HEK293 (cell line): ENCODE measurements around the gene KLHDC10.

Experiments
- CTCF ChIA-PET: fragments of 350-600 bp; formaldehyde crosslinking; extraction: SDS; loops from one replicate; lab custom pipeline; 2021; ENCODE audit warnings: antibody characterized with exemption; lab: Yijun Ruan, JAX
- POLR2A ChIA-PET: fragments of 300-600 bp; formaldehyde crosslinking; extraction: SDS; loops from one replicate; lab custom pipeline; 2020; ENCODE audit warnings: antibody characterized with exemption, inconsistent platforms; lab: Yijun Ruan, JAX
- H3K27ac ChIP-seq: fragments of 200-500 bp; sonication (Bioruptor generic); 2 replicates; pipeline ENCODE4 v1.5.1; 2014; ENCODE audit warnings: low read depth, low read length, control low read depth, inconsistent platforms; ENCODE audit errors: extremely low read depth
- H3K36me3 ChIP-seq, 2 experiments: fragments of 200-500 bp in 1 of 2; sonication (Bioruptor generic) in 1 of 2; 1 replicate in 1 of 2; 2 replicates in 1 of 2; pipeline ENCODE4 v1.5.1; 2014 to 2017; ENCODE audit warnings: inconsistent platforms in 2 of 2, low read length in 2 of 2; ENCODE audit not compliant: control insufficient read depth in 2 of 2, insufficient read depth in 1 of 2
- H3K4me1 ChIP-seq: fragments of 200-500 bp; sonication (Bioruptor generic); 2 replicates; pipeline ENCODE4 v1.5.1; 2014; ENCODE audit warnings: mild to moderate bottlenecking, low read length, inconsistent platforms; ENCODE audit not compliant: control insufficient read depth, insufficient read depth
- H3K4me3 ChIP-seq: 2 replicates; pipeline ENCODE4 v1.5.1; 2011; ENCODE audit warnings: low read depth, mild to moderate bottlenecking, control low read depth, low read length, moderate library complexity
- H3K9me3 ChIP-seq: fragments of 200-500 bp; sonication (Bioruptor generic); 2 replicates; pipeline ENCODE4 v1.5.1; 2014; ENCODE audit warnings: low read depth, low read length, inconsistent platforms; ENCODE audit not compliant: control insufficient read depth, insufficient read depth
- GLIS1 ChIP-seq: fragments of 450-650 bp; formaldehyde crosslinking; IDR thresholded peaks from 2 replicates; pipeline ENCODE4 v1.5.1; 2016; ENCODE audit warnings: missing biosample characterization, missing genetic modification characterization
- KLF1 ChIP-seq: fragments of 450-650 bp; formaldehyde crosslinking; IDR thresholded peaks from 2 replicates; pipeline ENCODE4 v1.5.1; 2016; ENCODE audit warnings: missing biosample characterization, missing genetic modification characterization
- PRDM6 ChIP-seq: fragments of 450-650 bp; formaldehyde crosslinking; IDR thresholded peaks from 2 replicates; pipeline ENCODE4 v1.5.1; 2017; ENCODE audit warnings: missing biosample characterization, missing genetic modification characterization
- YY1 ChIP-seq: fragments of 450-650 bp; formaldehyde crosslinking; IDR thresholded peaks from 2 replicates; pipeline ENCODE4 v1.5.1; 2018; ENCODE audit warnings: missing biosample characterization, missing genetic modification characterization
- ZBTB49 ChIP-seq: fragments of 450-650 bp; formaldehyde crosslinking; IDR thresholded peaks from 2 replicates; pipeline ENCODE4 v1.5.1; 2016; ENCODE audit warnings: missing biosample characterization, missing genetic modification characterization, low read depth
- ZIC2 ChIP-seq: fragments of 450-650 bp; formaldehyde crosslinking; IDR thresholded peaks from 2 replicates; pipeline ENCODE4 v1.5.1; 2016; ENCODE audit warnings: missing biosample characterization, missing genetic modification characterization
- ZNF121 ChIP-seq: fragments of 450-650 bp; formaldehyde crosslinking; IDR thresholded peaks from 2 replicates; pipeline ENCODE4 v1.5.1; 2016; ENCODE audit warnings: missing biosample characterization, missing genetic modification characterization
- ZNF423 ChIP-seq: fragments of 450-650 bp; formaldehyde crosslinking; IDR thresholded peaks from 2 replicates; pipeline ENCODE4 v1.5.1; 2016; ENCODE audit warnings: missing biosample characterization, missing genetic modification characterization
- ZNF518A ChIP-seq: fragments of 450-650 bp; formaldehyde crosslinking; conservative IDR thresholded peaks from 2 replicates; pipeline ENCODE4 v1.5.1; 2016; ENCODE audit warnings: low read depth, missing biosample characterization, missing genetic modification characterization
- ZNF544 ChIP-seq: fragments of 450-650 bp; formaldehyde crosslinking; IDR thresholded peaks from 2 replicates; pipeline ENCODE4 v1.5.0; 2017; ENCODE audit warnings: missing biosample characterization, missing genetic modification characterization
- ZNF626 ChIP-seq: fragments of 450-650 bp; sonication (Bioruptor Pico); formaldehyde crosslinking; IDR thresholded peaks from 2 replicates; pipeline ENCODE4 v1.5.1; 2018; ENCODE audit warnings: missing biosample characterization, missing genetic modification characterization, inconsistent platforms
- ZNF692 ChIP-seq: fragments of 450-650 bp; formaldehyde crosslinking; IDR thresholded peaks from 2 replicates; pipeline ENCODE4 v1.5.1; 2016; ENCODE audit warnings: missing biosample characterization, missing genetic modification characterization
- ZNF701 ChIP-seq: fragments of 450-650 bp; formaldehyde crosslinking; IDR thresholded peaks from 2 replicates; pipeline ENCODE4 v1.5.1; 2016; ENCODE audit warnings: missing biosample characterization, missing genetic modification characterization

Gene KLHDC10

GRCh38 chr7:130153211-130153908 lies 83.0 kb downstream of the KLHDC10 start (continued):
- TF ChIP-seq ZNF518A (no peak), ZNF626 (tag by site-specific recombination) (no peak), ZNF121 (tag by site-specific recombination) (no peak), PRDM6 (no peak)

GRCh38 chr7:130154131-130154500 lies 83.8 kb downstream of the KLHDC10 start:
- POLR2A ChIA-PET, result no interaction called here
- Histone ChIP-seq H3K4me1 (no peaks in the 10 kb centered on the region), H3K9me3 (no peaks in the 10 kb centered on the region), H3K36me3 (no peaks in the 10 kb centered on the region; a peak in 1 of 3 replicates), H3K4me3 (no peak overlapping the region), H3K27ac (no peak overlapping the region)
- TF ChIP-seq ZNF701 (tag by site-specific recombination) (no peak), KLF1 (tag by site-specific recombination) (peak; percentile 18; the same call in 1 of the 2 replicates)
- CTCF ChIA-PET, result no interaction called here

GRCh38 chr7:130154501-130155317 lies 84.4 kb downstream of the KLHDC10 start:
- Histone ChIP-seq H3K9me3 (no peaks in the 10 kb centered on the region), H3K4me1 (no peaks in the 10 kb centered on the region), H3K27ac (no peak overlapping the region), H3K36me3 (no peaks in the 10 kb centered on the region; a peak in 1 of 3 replicates), H3K4me3 (no peak overlapping the region)
- ChIA-PET CTCF (no interaction called here), POLR2A (no interaction called here)
- peak; percentile 78 for TF ChIP-seq ZIC2 (tag by site-specific recombination)
- no peak for TF ChIP-seq YY1
- TF ChIP-seq ZBTB49 (tag by site-specific recombination), result no peak
- no peak for TF ChIP-seq ZNF626 (tag by site-specific recombination)
- peak; percentile 78 for TF ChIP-seq ZNF692 (tag by site-specific recombination)
- 0 out of 2 replicates have a peak, but pooled peaks have one; percentile 52 for TF ChIP-seq ZNF423 (tag by site-specific recombination)
- no peak for TF ChIP-seq ZNF544 (tag by site-specific recombination)
- TF ChIP-seq GLIS1 (tag by site-specific recombination), result peak; percentile 27; the same call in 1 of the 2 replicates
